ENCODE results near the gene PBRM1. TPM values are rescaled to one million over a fixed set of nuclear protein-coding genes. Genes with fewer than 3 reads are reported as not detected.
A peak's percentile ranks its signal among the peaks of the same experiment; 100 is the strongest.

PBRM1 gene
- total and polyA plus RNA-seq, 2 of the 13 experiments (the other 11 are each of a cell fraction or from before 2014, with no cell fraction given), result 10.9 to 33.2 TPM

DNA sequence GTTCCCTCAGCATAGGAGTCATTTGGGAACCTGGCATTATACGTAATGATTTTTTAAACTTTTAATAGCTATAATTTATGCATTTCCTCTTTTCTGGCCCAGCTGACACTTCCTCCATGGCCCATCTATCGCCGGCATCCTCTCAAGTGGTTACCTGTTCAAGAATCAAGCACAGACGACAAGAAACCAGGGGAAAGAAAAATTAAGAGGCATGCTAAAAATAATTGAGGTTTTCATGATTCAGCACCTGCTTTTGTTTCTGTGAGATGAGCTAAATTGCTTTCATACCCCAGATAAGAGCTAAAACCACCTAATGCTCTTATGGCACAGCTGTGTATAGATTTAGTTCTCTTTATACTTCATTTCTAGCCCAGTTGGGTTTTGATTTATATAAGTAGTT, 21.9 kb upstream of the PBRM1 start (continued):
- TF ChIP-seq ZFP36L1 (CRISPR knock-in tag; IDR thresholded peaks at IDR 0.05) (no peak), NR2F6 (IDR thresholded peaks at IDR 0.05) (no peak), NR2F6 (CRISPR knock-in tag; IDR thresholded peaks at IDR 0.05) (no peak), TGIF2 (CRISPR knock-in tag; IDR thresholded peaks at IDR 0.05) (no peak), ZNF652 (CRISPR knock-in tag; IDR thresholded peaks at IDR 0.05; ENCODE audit: borderline replicate concordance, low read depth) (no peak), STAG1 (CRISPR knock-in tag; IDR thresholded peaks at IDR 0.05) (no peak), RBFOX2 (IDR thresholded peaks at IDR 0.05; ENCODE audit: low read depth, low read length) (no peak), ZNF780A (CRISPR knock-in tag; IDR thresholded peaks at IDR 0.05) (no peak)
- TF ChIP-seq, protein P1, sequence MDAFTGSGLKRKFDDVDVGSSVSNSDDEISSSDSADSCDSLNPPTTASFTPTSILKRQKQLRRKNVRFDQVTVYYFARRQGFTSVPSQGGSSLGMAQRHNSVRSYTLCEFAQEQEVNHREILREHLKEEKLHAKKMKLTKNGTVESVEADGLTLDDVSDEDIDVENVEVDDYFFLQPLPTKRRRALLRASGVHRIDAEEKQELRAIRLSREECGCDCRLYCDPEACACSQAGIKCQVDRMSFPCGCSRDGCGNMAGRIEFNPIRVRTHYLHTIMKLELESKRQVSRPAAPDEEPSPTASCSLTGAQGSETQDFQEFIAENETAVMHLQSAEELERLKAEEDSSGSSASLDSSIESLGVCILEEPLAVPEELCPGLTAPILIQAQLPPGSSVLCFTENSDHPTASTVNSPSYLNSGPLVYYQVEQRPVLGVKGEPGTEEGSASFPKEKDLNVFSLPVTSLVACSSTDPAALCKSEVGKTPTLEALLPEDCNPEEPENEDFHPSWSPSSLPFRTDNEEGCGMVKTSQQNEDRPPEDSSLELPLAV (CRISPR knock-in tag; conservative IDR thresholded peaks at IDR 0.05; ENCODE audit: low read depth), result no peak

DNA sequence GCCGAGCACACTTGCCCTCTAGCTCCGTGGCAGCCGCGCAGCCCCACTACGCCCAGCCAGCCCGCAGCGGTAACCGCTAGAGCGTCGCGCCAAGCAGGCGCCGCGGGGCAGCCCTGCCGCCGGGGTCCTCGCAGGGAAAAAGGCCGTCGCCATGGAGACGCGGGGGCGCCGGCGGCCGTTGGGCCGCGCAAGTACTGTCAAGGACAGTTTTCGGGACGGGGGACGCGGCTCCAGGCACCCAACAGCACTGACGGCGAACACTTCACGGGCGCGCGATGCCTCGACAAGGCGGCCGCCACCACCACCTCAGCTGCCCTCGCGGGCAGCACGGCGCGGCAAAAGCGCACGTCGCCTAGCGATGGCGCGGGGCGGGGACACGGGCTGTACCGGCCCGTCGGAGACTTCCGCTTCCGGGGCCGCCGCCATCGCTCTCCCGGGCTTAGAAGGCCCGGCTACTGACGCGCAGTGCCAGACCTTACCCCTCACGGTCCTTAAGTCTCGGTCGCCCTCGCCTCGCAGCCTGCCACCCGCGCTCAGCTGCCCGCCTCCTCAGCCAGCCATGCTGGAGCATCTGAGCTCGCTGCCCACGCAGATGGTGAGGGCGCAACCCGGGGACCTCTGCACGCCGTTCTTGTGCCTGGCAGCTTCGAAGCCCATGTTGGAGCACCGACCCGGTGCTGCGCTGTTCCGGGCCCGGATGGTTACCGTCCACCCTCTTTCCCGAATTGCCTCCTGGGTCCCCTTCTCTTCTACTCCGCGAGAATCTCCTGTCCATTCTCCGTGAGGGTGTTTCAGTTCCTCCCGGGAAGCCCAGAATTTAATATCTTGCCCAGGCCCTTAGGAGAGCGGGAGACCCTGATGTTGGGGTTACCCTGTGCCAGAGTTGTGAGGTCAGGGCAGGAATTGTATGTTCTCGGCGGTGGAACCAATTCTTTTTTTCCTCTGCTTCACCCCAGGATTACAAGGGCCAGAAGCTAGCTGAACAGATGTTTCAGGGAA, 20.3 kb upstream of the PBRM1 start, which contains the start of the genes GLT8D1 and SPCS1:
TSS of gene GLT8D1 (minus strand) at position 104 of the 999 bp plus-strand sequence. CDS start 5,331 bp downstream, outside the sequence.
TSS of gene SPCS1 (plus strand) at position 419 of the 999 bp plus-strand sequence. CDS start at position 560, 141 bp downstream.
- Histone ChIP-seq H2AFZ (ENCODE audit: low read length) (no peak within 1 kb of the TSS), H3K9ac (ENCODE audit: insufficient read depth, low read depth, low read length) (peak within 1 kb of the TSS; percentile 85), H3K27me3 (ENCODE audit: control insufficient read depth in 1 of 2, insufficient read depth in 2 of 2, low read length in 2 of 2) (no peaks in the 10 kb centered on the region; a peak in 1 of 5 replicates), H3K4me2 (ENCODE audit: low read depth, low read length) (peak within 1 kb of the TSS; percentile 80), H3K9me3 (ENCODE audit: low read length) (no peaks in the 10 kb centered on the region), H3K27ac (ENCODE audit: extremely low read length, insufficient read depth, low read length) (peak within 1 kb of the TSS; percentile 90), H3K79me2 (ENCODE audit: insufficient read depth, low read length) (peaks cover 47% of the 10 kb centered on the region), H3K4me1 (ENCODE audit: insufficient read depth, low read length) (peaks cover 45% of the 10 kb centered on the region), H3K36me3 (replicated peaks in 1 of 2; ENCODE audit: control insufficient read depth in 1 of 2, insufficient read depth in 2 of 2, low read length in 2 of 2) (peaks cover 0 to 3% of the 10 kb centered on the region in 2 experiments; a peak in 1 of 5 replicates), H3K4me3 (replicated peaks in 1 of 3; ENCODE audit: insufficient read depth in 1 of 3, low read depth in 2 of 3, low read length in 3 of 3) (peak within 1 kb of the TSS; percentile 90 to 97 (median 95)), H4K20me1 (ENCODE audit: insufficient read depth, low read length) (no peaks in the 10 kb centered on the region; the same call in 1 of the 2 replicates)
- in situ Hi-C loops (cut with HindIII; ENCODE audit: extremely low pct_ligation_motif_present, low pct_unique_long_range_greater_than_20kb), result no loop called here
- CTCF ChIA-PET (ENCODE audit: low intra/inter-chr PET ratio, low total read pairs), result no interaction called here
- POLR2A ChIA-PET, result interaction anchor here (0.5 to 6.5 kb wide), 12 partner anchors 16 to 733 kb away, joined by 3 to 118 read pairs (median 4); partner anchors contain the start of genes GNL3, ITIH3, NEK4 and PBRM1
- DNase-seq (ENCODE audit: low spot score) (peak; percentile 73), ATAC-seq (peak; percentile 88), FAIRE-seq (no peak)
- intact Hi-C loops (cut with micrococcal nuclease; ENCODE audit: unreplicated experiment), result no loop called here
- BruUV-seq (replicated peaks), result no TSS peak
- 1% methylated on average over 19 of the region's 94 CpGs for WGBS (ENCODE audit: low lambda C conversion rate)
- TF ChIP-seq HOXA3 (CRISPR knock-in tag; IDR thresholded peaks at IDR 0.05), result peak; percentile 87
- TF ChIP-seq, protein P2, sequence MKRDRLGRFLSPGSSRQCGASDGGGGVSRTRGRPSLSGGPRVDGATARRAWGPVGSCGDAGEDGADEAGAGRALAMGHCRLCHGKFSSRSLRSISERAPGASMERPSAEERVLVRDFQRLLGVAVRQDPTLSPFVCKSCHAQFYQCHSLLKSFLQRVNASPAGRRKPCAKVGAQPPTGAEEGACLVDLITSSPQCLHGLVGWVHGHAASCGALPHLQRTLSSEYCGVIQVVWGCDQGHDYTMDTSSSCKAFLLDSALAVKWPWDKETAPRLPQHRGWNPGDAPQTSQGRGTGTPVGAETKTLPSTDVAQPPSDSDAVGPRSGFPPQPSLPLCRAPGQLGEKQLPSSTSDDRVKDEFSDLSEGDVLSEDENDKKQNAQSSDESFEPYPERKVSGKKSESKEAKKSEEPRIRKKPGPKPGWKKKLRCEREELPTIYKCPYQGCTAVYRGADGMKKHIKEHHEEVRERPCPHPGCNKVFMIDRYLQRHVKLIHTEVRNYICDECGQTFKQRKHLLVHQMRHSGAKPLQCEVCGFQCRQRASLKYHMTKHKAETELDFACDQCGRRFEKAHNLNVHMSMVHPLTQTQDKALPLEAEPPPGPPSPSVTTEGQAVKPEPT (CRISPR knock-in tag; IDR thresholded peaks at IDR 0.05; ENCODE audit: low read depth), result peak; percentile 64; the same call in 1 of the 2 replicates
- peak; percentile 58; the same call in 1 of the 2 replicates for TF ChIP-seq ZNF777 (CRISPR knock-in tag; IDR thresholded peaks at IDR 0.05)
